Cardiac fibroblast (primary cell): Measurements from ENCODE around the gene MDH1.

Experiments
- DNase-seq, 2 donors: peaks; one replicate each; pipeline versions ENCODE4 v3.0.0 to v3.0.0-alpha.2; 2010; ENCODE audit warnings: low read depth in 2 of 2
- H3K4me3 ChIP-seq, 2 donors: replicated peaks in 1 of 2; 1 replicate in 1 of 2; 2 replicates in 1 of 2; pipeline ENCODE4 v1.5.1; 2011; ENCODE audit warnings: low read depth in 2 of 2, low read length in 2 of 2, mild to moderate bottlenecking in 2 of 2, moderate library complexity in 1 of 2
- TF ChIP-seq, protein P1 (sequence below): IDR thresholded peaks from one replicate; pipeline ENCODE4 v1.5.1; 2011; ENCODE audit warnings: low read depth, mild to moderate bottlenecking, low read length, inconsistent platforms

MDH1 gene

GRCh38 chr2:63576546-63576945 is 12.2 kb upstream of the MDH1 start:
- H3K4me3 ChIP-seq = no peak overlapping the region
- TF ChIP-seq, protein P1, sequence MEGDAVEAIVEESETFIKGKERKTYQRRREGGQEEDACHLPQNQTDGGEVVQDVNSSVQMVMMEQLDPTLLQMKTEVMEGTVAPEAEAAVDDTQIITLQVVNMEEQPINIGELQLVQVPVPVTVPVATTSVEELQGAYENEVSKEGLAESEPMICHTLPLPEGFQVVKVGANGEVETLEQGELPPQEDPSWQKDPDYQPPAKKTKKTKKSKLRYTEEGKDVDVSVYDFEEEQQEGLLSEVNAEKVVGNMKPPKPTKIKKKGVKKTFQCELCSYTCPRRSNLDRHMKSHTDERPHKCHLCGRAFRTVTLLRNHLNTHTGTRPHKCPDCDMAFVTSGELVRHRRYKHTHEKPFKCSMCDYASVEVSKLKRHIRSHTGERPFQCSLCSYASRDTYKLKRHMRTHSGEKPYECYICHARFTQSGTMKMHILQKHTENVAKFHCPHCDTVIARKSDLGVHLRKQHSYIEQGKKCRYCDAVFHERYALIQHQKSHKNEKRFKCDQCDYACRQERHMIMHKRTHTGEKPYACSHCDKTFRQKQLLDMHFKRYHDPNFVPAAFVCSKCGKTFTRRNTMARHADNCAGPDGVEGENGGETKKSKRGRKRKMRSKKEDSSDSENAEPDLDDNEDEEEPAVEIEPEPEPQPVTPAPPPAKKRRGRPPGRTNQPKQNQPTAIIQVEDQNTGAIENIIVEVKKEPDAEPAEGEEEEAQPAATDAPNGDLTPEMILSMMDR = no peak
- DNase-seq = no peak

DNA sequence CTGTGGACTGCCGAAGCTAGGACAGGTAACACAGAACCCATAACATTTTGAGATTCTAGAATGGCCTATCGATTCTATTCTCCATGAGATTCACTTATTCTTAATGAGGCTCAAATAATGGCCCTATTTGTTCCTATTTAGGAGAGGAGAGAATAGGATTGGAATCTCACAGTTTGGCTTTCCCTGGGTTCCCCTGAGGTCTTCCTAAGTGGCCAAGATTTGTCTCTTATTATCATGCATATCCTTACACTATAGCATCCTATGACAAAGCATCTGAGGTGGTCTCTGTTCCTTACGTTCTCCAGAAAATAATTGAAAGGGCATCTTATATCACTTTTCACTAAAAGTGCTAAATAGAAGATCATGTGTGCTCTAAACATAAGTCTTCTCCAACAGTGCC is 10.0 kb upstream of the MDH1 start:
- H3K4me3 ChIP-seq = no peak overlapping the region
- TF ChIP-seq, protein P1 = no peak
- DNase-seq = no peak

DNA sequence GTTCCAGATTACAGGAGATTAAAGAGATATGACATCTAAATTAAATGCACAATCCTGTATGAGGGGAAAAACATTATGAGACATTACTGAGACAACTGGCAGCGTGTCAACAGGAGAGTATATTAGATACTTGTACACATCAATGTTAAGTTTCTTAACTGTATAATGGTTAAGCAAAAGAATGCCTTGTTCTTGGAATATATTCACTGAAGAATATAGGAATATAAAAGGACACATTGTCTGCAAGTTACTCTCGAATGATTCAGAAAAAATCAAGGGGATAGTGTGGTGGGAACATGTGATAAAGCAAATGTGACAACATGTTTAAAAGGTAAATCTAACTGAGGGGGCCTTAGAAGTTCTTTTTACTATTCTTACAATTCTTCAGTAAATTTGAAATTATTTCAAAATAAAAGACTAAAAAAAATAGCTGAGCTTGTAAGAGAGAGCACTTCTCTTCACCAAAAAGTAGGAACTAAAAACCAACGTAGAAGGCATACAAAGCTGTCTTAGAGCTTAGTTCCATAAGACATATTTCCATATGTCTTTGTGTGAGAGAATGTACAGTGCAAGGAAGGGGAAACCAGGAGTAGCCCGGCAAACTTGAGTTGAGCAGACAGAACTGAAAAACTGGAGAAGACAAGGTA is 8.0 kb upstream of the MDH1 start:
- no peak for DNase-seq
- TF ChIP-seq, protein P1 = no peak

GRCh38 chr2:63581298-63581961 is 7.3 kb upstream of the MDH1 start:
- peak; percentile 72 to 83 for DNase-seq
- H3K4me3 ChIP-seq = no peak overlapping the region
- TF ChIP-seq, protein P1 = no peak

More for the DNA sequence above, 8.0 kb upstream of the MDH1 start:
- H3K4me3 ChIP-seq = no peak overlapping the region

DNA sequence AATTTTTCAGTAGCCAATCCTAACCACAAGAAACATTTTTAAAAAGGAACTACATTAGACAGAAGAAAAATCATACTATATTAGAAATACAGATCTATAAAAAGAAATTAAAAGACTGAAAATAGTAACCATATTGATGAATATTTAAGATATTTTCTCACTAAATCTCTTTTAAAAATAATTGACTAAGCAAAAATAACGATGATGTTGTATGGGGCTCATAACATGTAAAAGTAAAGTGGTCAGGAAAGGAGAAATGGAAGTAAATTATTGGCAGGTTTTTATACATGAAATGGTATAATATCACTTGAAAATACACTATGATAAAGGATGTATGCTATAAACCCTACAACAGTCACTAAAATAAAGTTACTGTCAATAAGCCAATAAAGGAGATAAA is 5.9 kb upstream of the MDH1 start:
- TF ChIP-seq, protein P1 = no peak
- no peak for DNase-seq
- no peak overlapping the region for H3K4me3 ChIP-seq

DNA sequence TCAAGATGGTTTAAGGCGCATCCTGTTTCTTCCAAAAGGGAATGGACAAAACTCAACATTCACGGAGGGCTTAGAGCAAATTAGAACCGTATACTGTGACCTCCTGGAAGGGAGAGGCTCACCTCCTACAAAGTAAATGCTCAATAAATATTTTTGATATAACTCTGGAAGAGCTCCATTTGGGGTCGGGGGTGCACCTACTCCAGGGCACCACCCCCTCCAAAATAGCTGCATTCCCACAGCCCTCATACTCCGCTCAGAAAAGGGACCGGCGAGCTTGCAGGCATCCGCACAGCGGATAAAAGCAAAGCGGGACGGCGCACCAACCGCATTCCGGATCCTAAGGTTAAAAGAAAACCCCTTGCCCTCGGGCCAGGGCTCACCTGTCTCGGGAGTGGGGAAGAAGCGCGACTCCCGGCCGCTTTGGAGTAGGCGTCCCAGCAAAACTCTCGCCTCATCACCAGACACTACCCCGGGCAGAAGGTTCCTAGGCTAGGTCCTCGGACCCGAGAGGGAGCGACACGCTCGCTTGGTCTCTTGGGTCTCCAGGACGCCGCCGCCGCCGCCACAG is 864 bp upstream of the MDH1 start:
- TF ChIP-seq, protein P1 = no peak
- peak overlapping the region; percentile 94 to 95 for H3K4me3 ChIP-seq
- peak in 1 of 2 donors; percentile 19 for DNase-seq
